T-helper 2 cell treated with Interferon-gamma antibody and Interleukin-4, amounts not matched to agents 100 ng/mL and 5 ng/mL, for 36 hours (primary cell): ENCODE data around the gene PLK2. TPM values are rescaled to one million over a fixed set of nuclear protein-coding genes. Genes with fewer than 3 reads are reported as not detected.

Experiments used
- intact Hi-C: fragments of 100-400 bp; cut with micrococcal nuclease; formaldehyde crosslinking; loops from one replicate; pipeline ENCODE4 v1.15.1; 2023
- total RNA-seq: library from RNA; stranded (reverse); gene quantifications from 2 replicates; pipeline ENCODE4 v1.2.3, GENCODE V29; 2022

The PLK2 gene
- total RNA-seq, 1 donor from 2014 or later = 2.7 TPM

DNA sequence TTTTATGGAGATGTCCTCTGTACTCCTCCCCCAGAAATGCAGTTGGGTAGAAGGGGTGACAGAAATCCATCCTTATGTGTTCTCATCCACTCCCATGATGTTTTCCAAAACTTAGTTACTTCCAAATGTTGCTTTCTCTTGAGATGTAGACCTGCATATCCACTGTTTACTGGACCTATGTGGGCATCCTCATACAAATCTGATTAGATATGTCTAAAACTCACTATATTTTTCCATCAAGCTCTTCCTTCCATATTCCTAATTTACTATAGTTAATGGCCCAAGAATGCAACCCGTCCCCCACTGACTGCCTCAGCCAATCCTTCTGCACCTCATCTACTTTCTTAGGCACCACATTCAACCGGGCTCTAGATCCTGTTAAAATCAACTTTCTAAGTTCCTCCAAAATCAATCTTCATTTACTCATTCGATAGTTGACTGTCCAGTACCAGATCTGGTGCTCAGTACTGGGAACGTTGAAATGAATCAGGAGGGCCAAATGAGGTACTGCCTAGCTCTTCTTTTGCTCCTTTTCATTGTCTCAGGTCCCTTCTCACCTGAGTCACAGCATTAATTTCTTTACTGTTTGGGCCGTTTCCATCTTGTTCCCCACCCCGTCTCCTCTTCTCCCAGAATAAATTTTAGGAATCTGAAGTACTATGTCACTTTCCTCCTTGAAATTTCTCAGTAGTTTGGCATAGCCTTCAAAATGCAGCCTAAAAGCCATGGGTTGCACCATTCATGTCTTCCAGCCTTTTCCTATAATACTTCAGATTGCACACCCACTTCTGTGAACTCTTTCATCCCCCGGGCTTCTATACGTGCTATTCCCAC lies 7.9 kb downstream of the PLK2 start:
- intact Hi-C loops = no loop called here

DNA sequence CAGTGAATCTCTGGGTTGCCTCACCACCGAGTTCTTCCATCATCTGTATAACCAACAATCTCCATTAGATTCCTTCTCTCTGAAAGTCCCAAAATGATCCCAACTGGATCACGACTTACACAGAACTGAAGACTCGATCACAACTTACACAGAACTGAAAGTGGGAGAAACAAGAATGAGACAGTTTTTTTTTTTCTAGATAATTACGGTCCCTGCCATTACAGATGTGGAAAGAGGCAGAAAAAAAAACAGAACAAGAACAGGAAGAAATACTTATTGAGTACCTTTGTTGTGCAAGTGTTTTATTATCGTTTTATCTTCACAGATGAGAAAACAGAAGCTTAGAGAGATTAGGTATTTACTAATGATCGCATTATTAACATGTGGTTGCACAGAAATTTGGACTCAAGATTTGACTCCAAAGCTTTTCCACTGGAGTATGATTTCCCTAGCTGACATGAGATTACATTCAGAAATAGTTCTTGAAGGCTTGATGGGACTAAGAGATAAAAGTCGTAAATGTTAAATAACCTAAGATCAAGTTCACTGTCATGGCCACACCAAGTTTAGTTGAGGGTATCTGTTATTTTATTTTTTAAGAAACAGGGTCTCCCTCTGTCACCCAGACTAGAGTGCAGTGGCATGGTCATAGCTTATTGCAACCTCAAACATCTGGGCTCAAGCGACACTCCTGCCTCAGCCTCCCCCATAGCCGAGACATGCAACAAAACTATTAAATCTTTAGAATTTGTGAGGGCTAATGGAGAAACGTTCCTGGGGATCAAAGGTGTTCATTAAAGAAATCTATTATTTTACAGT lies 8.9 kb downstream of the PLK2 start:
- intact Hi-C loops = no loop called here

GRCh38 chr5:58450018-58450417 lies 9.9 kb downstream of the PLK2 start:
- intact Hi-C loops = no loop called here

DNA sequence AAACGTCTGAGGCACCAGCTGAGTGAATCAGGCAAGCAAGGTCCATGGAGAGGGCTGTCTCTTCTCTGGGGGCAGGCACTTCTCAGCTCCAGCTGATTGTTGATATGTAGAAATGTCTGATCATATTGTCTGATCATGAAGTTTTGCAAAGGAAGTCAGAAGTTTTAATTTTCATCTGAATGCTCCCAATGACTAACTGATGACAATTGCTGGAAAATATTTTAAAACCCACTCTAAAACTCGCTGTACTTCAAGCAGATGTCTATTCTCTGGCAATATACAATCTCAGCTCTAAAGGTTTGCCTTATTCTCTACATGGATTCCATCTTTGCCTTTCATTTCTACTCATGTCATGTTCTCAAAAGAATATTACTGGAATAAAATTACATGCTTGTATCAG lies 12.7 kb downstream of the PLK2 start:
- intact Hi-C loops = no loop called here

GRCh38 chr5:58446024-58446423 lies 13.9 kb downstream of the PLK2 start:
- intact Hi-C loops = no loop called here

GRCh38 chr5:58444805-58445204 lies 15.1 kb downstream of the PLK2 start:
- intact Hi-C loops = no loop called here

GRCh38 chr5:58440901-58441460 lies 18.9 kb downstream of the PLK2 start:
- intact Hi-C loops = no loop called here

DNA sequence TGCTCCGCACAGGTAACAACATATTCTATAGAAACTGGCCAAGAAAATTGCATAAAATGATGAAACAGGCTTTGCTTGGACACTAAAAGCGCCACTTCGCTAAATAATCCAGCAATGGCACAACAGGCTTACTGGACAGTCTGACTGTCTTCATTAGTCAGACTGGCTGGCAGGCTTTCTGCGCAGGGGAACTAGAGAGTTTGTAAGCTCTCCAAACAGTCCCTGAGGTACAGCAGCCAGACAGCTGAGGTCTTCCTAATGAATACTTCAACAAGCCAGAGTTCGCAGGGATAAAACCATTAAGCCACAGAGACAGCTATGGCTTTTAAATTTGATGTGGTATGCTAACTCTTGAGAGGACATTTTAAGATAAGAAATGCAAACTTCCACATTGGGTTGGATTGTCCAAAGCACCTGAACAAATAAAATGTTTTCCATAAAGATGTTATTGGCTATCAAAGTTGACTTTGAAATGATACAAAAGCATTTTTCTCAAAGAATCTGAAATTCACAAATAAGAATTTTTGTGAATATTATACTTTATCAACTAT lies 20.7 kb downstream of the PLK2 start:
- intact Hi-C loops = no loop called here

GRCh38 chr5:58437661-58438060 lies 22.2 kb downstream of the PLK2 start:
- intact Hi-C loops = no loop called here

- intact Hi-C loops = no loop called here
These were observed 28.1 kb downstream of the PLK2 start for GRCh38 chr5:58431832-58432231.

DNA sequence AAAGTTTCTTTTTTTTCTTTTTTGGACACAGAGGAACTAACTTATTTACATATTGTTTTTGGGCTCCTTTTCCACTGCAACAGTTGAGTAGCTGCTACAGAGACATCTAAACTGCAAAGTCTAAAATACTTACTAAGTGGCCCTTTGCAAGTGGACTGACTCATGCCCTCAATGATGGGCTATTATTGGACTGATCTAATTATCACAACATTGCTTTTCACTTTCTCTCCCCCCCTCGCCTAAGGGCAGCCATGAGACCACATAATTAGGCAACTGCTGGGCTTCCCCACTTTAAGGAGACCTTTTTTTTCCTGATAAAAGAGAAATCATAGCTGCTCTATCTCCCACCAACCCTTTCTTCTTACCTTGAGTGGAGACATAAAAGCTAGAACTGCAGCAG lies 47.0 kb downstream of the PLK2 start:
- intact Hi-C loops = no loop called here

GRCh38 chr5:58412081-58412480 lies 47.8 kb downstream of the PLK2 start:
- intact Hi-C loops = no loop called here

DNA sequence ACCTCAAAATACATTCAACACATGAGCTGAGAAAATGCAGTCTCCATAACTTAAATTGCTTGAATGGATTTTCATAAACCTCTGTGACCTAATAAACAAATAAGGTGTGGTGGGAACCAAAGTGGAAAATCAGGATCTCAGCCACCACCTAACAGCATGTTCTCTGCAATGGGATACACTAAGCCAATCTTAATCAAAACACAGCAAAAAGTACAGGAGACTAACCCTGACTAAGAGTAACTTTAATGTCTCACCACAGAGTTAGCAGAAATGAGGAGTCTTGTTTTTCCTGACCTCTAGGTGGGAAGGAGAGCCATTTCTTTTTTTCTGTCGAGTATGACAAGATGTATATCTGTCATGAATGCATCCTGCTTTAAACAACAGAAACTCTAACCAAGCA lies 48.5 kb downstream of the PLK2 start:
- intact Hi-C loops = no loop called here

DNA sequence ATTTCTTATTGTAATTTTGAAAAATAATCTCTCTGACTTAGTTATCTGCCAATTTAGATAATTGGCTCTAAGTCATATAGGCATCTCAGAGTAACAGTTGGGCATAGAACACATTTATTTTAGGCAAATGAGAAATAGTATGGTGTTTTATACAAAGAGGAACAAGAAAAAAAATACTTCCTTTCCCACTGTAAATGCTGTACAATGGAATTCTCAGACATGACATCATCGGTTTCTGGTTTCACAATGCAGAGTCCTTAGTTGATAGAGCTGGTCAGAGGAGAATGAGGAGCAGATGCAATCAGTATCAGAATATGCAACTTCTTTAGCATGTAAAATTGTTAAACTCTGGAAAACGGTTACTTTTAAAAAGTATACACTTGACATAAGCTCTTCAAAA lies 49.4 kb downstream of the PLK2 start:
- intact Hi-C loops = no loop called here

GRCh38 chr5:58407042-58407719 lies 52.7 kb downstream of the PLK2 start:
- intact Hi-C loops = no loop called here

DNA sequence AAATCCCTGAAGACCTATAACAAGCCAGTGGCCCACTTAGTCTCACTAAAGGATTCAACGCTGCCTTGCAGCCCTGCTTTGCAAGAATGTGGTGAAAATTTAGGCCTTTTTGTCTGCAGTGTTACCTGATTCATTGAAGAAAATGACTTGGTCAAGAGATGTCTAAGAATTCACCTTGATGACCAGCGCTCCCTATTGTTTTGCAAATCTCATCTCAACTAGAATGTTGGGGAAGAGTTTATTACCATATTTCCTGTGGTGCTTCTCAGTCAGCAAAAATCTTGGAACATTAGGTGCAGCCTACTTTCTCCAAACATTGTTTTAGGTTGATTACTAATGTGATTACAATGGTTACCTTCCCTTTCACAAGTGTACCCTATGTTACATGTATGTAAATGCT lies 53.5 kb downstream of the PLK2 start:
- intact Hi-C loops = no loop called here

DNA sequence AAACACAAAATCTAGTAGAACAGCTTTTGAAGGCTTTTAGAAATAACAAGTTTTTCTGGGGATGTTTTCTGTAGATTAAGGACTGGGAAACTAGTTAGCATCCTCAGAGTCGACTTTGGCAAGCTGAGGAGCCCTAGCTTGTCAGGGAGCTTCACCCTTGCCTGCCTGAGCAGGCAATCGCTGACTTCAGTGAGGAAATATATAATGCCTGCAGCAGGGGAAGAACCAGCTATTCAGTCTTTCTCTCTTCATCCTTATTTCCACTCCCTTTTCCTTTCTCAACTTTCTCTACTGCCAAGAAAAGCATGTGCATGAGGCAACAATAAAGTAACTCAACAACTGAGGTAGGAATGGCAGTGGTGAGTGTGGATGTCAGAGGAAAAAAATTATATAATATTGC lies 54.7 kb downstream of the PLK2 start:
- intact Hi-C loops = no loop called here

DNA sequence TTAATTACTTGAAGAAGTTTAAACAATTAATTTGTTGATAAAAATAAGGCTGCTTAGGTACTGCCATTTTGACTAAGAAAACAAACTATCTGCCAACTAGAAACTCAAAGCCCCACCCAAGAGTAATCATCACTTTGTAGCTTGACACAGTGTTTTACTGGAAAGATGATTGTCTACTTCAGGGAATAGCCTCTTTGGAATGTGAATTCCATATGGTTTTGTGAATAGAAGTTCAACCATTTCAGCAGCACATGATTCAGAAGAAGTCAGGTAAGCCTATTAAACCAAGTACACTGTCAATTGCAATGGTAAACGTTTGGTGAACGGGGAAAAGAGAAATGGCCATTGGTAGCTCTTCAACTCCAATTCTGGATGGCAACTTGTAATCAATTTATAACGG lies 55.2 kb downstream of the PLK2 start:
- intact Hi-C loops = no loop called here
